Osteoblast (primary cell): ENCODE measurements around the gene DNAJC18. TPM values are rescaled to one million over a fixed set of nuclear protein-coding genes. Genes with fewer than 3 reads are reported as not detected.

Experiments used
- DNase-seq: peaks from one replicate; pipeline ENCODE4 v3.0.0; 2011; ENCODE audit warnings: low spot score, mixed read lengths; ENCODE audit not compliant: insufficient read length; ENCODE audit errors: missing footprints
- H2AFZ ChIP-seq: 2 replicates; pipeline ENCODE4 v1.6.0; 2011; ENCODE audit warnings: mild to moderate bottlenecking, low read length
- H3K27ac ChIP-seq: 2 replicates; pipeline ENCODE4 v1.5.1; 2011; ENCODE audit warnings: mild to moderate bottlenecking, low read depth, low read length, moderate library complexity
- H3K27me3 ChIP-seq: 2 replicates; pipeline ENCODE4 v1.6.0; 2012; ENCODE audit warnings: mild to moderate bottlenecking, control low read depth, inconsistent platforms, low read length, moderate library complexity; ENCODE audit not compliant: insufficient read depth
- H3K36me3 ChIP-seq: 2 replicates; pipeline ENCODE4 v1.5.1; 2011; ENCODE audit warnings: mild to moderate bottlenecking, low read length, control low read depth, moderate library complexity; ENCODE audit not compliant: insufficient read depth
- H3K4me1 ChIP-seq: 2 replicates; pipeline ENCODE4 v1.5.1; 2011; ENCODE audit warnings: mild to moderate bottlenecking, low read length, control low read depth, moderate library complexity; ENCODE audit not compliant: insufficient read depth
- H3K4me2 ChIP-seq: 2 replicates; pipeline ENCODE4 v1.6.0; 2011; ENCODE audit warnings: mild to moderate bottlenecking, low read length; ENCODE audit not compliant: insufficient read depth
- H3K4me3 ChIP-seq: fragments of 200-600 bp; sonication (generic); 3 replicates; pipeline ENCODE4 v1.5.1; 2012; ENCODE audit warnings: mild to moderate bottlenecking, low read length, inconsistent platforms; ENCODE audit not compliant: insufficient read depth
- H3K79me2 ChIP-seq: 2 replicates; pipeline ENCODE4 v1.6.0; 2012; ENCODE audit warnings: mild to moderate bottlenecking, low read length, control low read depth, inconsistent platforms; ENCODE audit not compliant: insufficient read depth
- H3K9me3 ChIP-seq: 2 replicates; pipeline ENCODE4 v1.5.1; 2011; ENCODE audit warnings: low read depth, low read length, control low read depth
- H4K20me1 ChIP-seq: 2 replicates; pipeline ENCODE4 v1.6.0; 2012; ENCODE audit warnings: mild to moderate bottlenecking, low read length, control low read depth; ENCODE audit not compliant: insufficient read depth
- total RNA-seq: library from RNA; depleted of rRNA; stranded (reverse); fragments of >200 nt; gene quantifications from 2 replicates; pipeline ENCODE4 v1.2.3, GENCODE V29; 2012
- TF ChIP-seq, protein P1 (sequence below): IDR thresholded peaks from 2 replicates; pipeline ENCODE4 v1.5.1; 2011; ENCODE audit warnings: mild to moderate bottlenecking, low read depth, low read length, moderate library complexity; ENCODE audit errors: extremely low read depth

Gene DNAJC18
- total RNA-seq, 1 donor: 16.3 TPM

- Histone ChIP-seq H3K79me2 (no peaks in the 10 kb centered on the region), H3K4me1 (peaks cover 10% of the 10 kb centered on the region), H3K4me3 (no peak overlapping the region), H2AFZ (no peak overlapping the region), H3K4me2 (no peak overlapping the region), H3K27ac (no peak overlapping the region), H4K20me1 (no peaks in the 10 kb centered on the region), H3K36me3 (no peaks in the 10 kb centered on the region), H3K9me3 (no peaks in the 10 kb centered on the region), H3K27me3 (no peaks in the 10 kb centered on the region)
- no peak for DNase-seq
- TF ChIP-seq, protein P1, sequence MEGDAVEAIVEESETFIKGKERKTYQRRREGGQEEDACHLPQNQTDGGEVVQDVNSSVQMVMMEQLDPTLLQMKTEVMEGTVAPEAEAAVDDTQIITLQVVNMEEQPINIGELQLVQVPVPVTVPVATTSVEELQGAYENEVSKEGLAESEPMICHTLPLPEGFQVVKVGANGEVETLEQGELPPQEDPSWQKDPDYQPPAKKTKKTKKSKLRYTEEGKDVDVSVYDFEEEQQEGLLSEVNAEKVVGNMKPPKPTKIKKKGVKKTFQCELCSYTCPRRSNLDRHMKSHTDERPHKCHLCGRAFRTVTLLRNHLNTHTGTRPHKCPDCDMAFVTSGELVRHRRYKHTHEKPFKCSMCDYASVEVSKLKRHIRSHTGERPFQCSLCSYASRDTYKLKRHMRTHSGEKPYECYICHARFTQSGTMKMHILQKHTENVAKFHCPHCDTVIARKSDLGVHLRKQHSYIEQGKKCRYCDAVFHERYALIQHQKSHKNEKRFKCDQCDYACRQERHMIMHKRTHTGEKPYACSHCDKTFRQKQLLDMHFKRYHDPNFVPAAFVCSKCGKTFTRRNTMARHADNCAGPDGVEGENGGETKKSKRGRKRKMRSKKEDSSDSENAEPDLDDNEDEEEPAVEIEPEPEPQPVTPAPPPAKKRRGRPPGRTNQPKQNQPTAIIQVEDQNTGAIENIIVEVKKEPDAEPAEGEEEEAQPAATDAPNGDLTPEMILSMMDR: no peak
These were observed 31.1 kb downstream of the DNAJC18 start for GRCh38 chr5:139408191-139408590.

- Histone ChIP-seq H2AFZ (no peak overlapping the region), H3K27ac (no peak overlapping the region), H3K4me2 (no peak overlapping the region), H3K9me3 (no peaks in the 10 kb centered on the region), H3K4me3 (no peak overlapping the region), H3K4me1 (peaks cover 13% of the 10 kb centered on the region), H4K20me1 (no peaks in the 10 kb centered on the region), H3K27me3 (no peaks in the 10 kb centered on the region), H3K79me2 (no peaks in the 10 kb centered on the region), H3K36me3 (no peaks in the 10 kb centered on the region)
- TF ChIP-seq, protein P1: no peak
- DNase-seq: peak; percentile 19
These were observed 31.8 kb downstream of the DNAJC18 start for GRCh38 chr5:139407517-139407916.

DNA sequence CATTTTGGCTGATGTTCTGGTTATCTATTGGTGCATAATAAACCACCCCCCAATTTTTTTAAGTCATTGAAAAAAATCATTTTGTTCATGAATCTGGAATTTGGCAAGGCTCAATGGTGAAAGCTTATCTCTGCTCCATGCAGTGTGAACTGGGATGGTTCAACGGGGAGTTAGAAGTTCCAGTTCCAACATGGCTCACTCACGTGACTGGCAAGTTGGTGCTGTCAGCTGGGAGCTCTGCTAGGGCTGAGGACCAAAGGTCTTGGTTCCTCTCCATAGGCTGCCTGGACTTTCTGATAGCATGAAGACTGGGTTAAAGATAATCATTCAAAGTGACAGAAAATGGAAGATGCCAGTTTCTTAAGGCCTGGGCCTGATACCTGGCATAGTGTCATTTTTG is 32.4 kb downstream of the DNAJC18 start:
- Histone ChIP-seq H3K4me1 (peaks cover 13% of the 10 kb centered on the region), H2AFZ (no peak overlapping the region), H3K9me3 (no peaks in the 10 kb centered on the region), H3K27me3 (no peaks in the 10 kb centered on the region), H3K79me2 (no peaks in the 10 kb centered on the region), H3K4me2 (no peak overlapping the region), H4K20me1 (no peaks in the 10 kb centered on the region), H3K36me3 (no peaks in the 10 kb centered on the region), H3K4me3 (no peak overlapping the region), H3K27ac (no peak overlapping the region)
- DNase-seq: no peak
- TF ChIP-seq, protein P1: no peak

DNA sequence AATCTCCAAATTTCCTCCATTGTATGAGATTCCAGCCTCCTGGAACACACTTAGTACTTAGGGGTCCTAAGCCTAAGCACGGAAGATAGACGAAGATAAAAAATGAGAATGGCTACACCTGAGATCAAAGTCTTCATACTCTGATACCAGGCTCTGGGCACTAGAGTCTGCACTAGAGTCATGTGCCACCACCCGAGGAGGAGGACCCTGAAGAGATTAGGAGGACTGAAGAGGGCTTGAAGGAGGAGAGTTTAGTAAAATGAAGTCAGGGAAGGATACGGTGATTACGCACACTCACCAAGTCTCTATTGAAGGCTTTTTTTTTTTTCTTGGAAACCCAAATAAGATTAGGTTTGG is 34.9 kb downstream of the DNAJC18 start:
- H2AFZ ChIP-seq: peak overlapping the region; percentile 97

More for the DNA sequence above, 34.9 kb downstream of the DNAJC18 start:
- H3K79me2 ChIP-seq: no peaks in the 10 kb centered on the region
- H4K20me1 ChIP-seq: no peaks in the 10 kb centered on the region
- peak overlapping the region; percentile 91 for H3K27ac ChIP-seq
- H3K27me3 ChIP-seq: no peaks in the 10 kb centered on the region
- H3K4me1 ChIP-seq: peaks cover 13% of the 10 kb centered on the region
- H3K4me3 ChIP-seq: peak overlapping the region; percentile 77
- peak overlapping the region; percentile 98 for H3K4me2 ChIP-seq
- no peaks in the 10 kb centered on the region for H3K9me3 ChIP-seq
- TF ChIP-seq, protein P1: no peak
- no peaks in the 10 kb centered on the region for H3K36me3 ChIP-seq
- DNase-seq: no peak
